Natural killer cell treated with Interleukin-12 subunit alpha and Interleukin-12 subunit beta and Interleukin-15 and Interleukin-18, amount 100 ng/mL, for 72 hours (primary cell): Measurements from ENCODE around the gene C16orf46. TPM values are rescaled to one million over a fixed set of nuclear protein-coding genes. Genes with fewer than 3 reads are reported as not detected.

Experiments
- ATAC-seq, 2 donors: fragments of 150-1000 bp; cut with Tn5 transposase in 1 of 2; sonication (Bioruptor Pico), chemical (Tn5 transposase) in 1 of 2; 2 replicates each; pipeline ENCODE4 v1.10.0; 2021
- DNase-seq: peaks from one replicate; pipeline ENCODE4 v3.0.0; 2022; ENCODE audit warnings: low spot score
- H3K27ac Mint-ChIP-seq, 2 donors: 1 replicate in 1 of 2; 2 replicates in 1 of 2; pipeline ENCODE4 v1.8.0; 2022; ENCODE audit warnings: mixed read lengths in 2 of 2, mild to moderate bottlenecking in 1 of 2, moderate library complexity in 1 of 2
- H3K27me3 Mint-ChIP-seq, 2 donors: 1 replicate in 1 of 2; 2 replicates in 1 of 2; pipeline ENCODE4 v1.8.0; 2022; ENCODE audit warnings: mixed read lengths in 2 of 2
- H3K36me3 Mint-ChIP-seq: one replicate; pipeline ENCODE4 v1.8.0; 2022; ENCODE audit warnings: mixed read lengths
- H3K4me1 Mint-ChIP-seq, 2 donors: 1 replicate in 1 of 2; 2 replicates in 1 of 2; pipeline ENCODE4 v1.8.0; 2022; ENCODE audit warnings: low read depth in 2 of 2, mixed read lengths in 2 of 2, mild to moderate bottlenecking in 1 of 2
- H3K4me3 Mint-ChIP-seq: one replicate; pipeline ENCODE4 v1.8.0; 2022; ENCODE audit warnings: mixed read lengths
- H3K9me3 Mint-ChIP-seq: 2 replicates; pipeline ENCODE4 v1.8.0; 2022; ENCODE audit warnings: mixed read lengths
- total RNA-seq, 2 donors: library from RNA; stranded (reverse); gene quantifications; one replicate each; pipeline ENCODE4 v1.2.3, GENCODE V29; 2022

C16orf46 gene
- total RNA-seq, 2 donors from 2014 or later = 0.52 TPM; not detected in 1

GRCh38 chr16:81061871-81062608 lies 15.0 kb downstream of the C16orf46 start:
- DNase-seq = no peak
- H3K27me3 Mint-ChIP-seq = no peaks in the 10 kb centered on the region
- H3K4me1 Mint-ChIP-seq = no peaks in the 10 kb centered on the region
- H3K36me3 Mint-ChIP-seq = no peaks in the 10 kb centered on the region
- H3K9me3 Mint-ChIP-seq = no peaks in the 10 kb centered on the region
- ATAC-seq = no peak
- H3K4me3 Mint-ChIP-seq = no peak overlapping the region
- H3K27ac Mint-ChIP-seq = no peak overlapping the region

- Mint-ChIP-seq H3K4me1 (no peaks in the 10 kb centered on the region), H3K36me3 (no peaks in the 10 kb centered on the region), H3K9me3 (no peaks in the 10 kb centered on the region), H3K27ac (no peak overlapping the region), H3K27me3 (no peaks in the 10 kb centered on the region), H3K4me3 (no peak overlapping the region)
- ATAC-seq = no peak
- no peak for DNase-seq
Observed at GRCh38 chr16:81061307-81061640, 15.8 kb downstream of the C16orf46 start.

- ATAC-seq = no peak
Observed at GRCh38 chr16:81060576-81061306, 16.3 kb downstream of the C16orf46 start.

GRCh38 chr16:81053761-81054160 lies 23.3 kb downstream of the C16orf46 start:
- Mint-ChIP-seq H3K9me3 (peaks cover 10% of the 10 kb centered on the region), H3K4me1 (no peaks in the 10 kb centered on the region), H3K27ac (no peak overlapping the region), H3K36me3 (peaks cover 16% of the 10 kb centered on the region), H3K27me3 (peaks cover 0 to 5% of the 10 kb centered on the region in 2 donors), H3K4me3 (no peak overlapping the region)
- DNase-seq = no peak
- ATAC-seq = no peak

More at GRCh38 chr16:81060576-81061306, 16.3 kb downstream of the C16orf46 start:
- Mint-ChIP-seq H3K27ac (no peak overlapping the region), H3K9me3 (no peaks in the 10 kb centered on the region), H3K4me1 (no peaks in the 10 kb centered on the region), H3K36me3 (no peaks in the 10 kb centered on the region), H3K27me3 (no peaks in the 10 kb centered on the region), H3K4me3 (no peak overlapping the region)
- DNase-seq = no peak

- DNase-seq (no peak), ATAC-seq (no peak)
- H3K9me3 Mint-ChIP-seq = no peaks in the 10 kb centered on the region
- no peaks in the 10 kb centered on the region for H3K27me3 Mint-ChIP-seq
- peaks cover 10 to 11% of the 10 kb centered on the region in 2 donors for H3K4me1 Mint-ChIP-seq
- H3K27ac Mint-ChIP-seq = no peak overlapping the region
- peaks cover 23% of the 10 kb centered on the region for H3K36me3 Mint-ChIP-seq
- H3K4me3 Mint-ChIP-seq = no peak overlapping the region
Observed at GRCh38 chr16:81042821-81043220, 34.2 kb downstream of the C16orf46 start.

- Mint-ChIP-seq H3K4me3 (no peak overlapping the region), H3K9me3 (no peaks in the 10 kb centered on the region), H3K27ac (no peak overlapping the region), H3K27me3 (no peaks in the 10 kb centered on the region), H3K36me3 (peaks cover 23% of the 10 kb centered on the region), H3K4me1 (peaks cover 20 to 21% of the 10 kb centered on the region in 2 donors)
- no peak for ATAC-seq
- DNase-seq = no peak
Observed at GRCh38 chr16:81041696-81042095, 35.3 kb downstream of the C16orf46 start.

- Mint-ChIP-seq H3K27me3 (no peaks in the 10 kb centered on the region), H3K4me1 (peaks cover 24% of the 10 kb centered on the region in 2 donors), H3K9me3 (no peaks in the 10 kb centered on the region), H3K36me3 (peaks cover 23% of the 10 kb centered on the region), H3K27ac (peak overlapping the region in 1 of 2 donors; percentile 8), H3K4me3 (no peak overlapping the region)
- DNase-seq (no peak), ATAC-seq (no peak)
Observed at GRCh38 chr16:81040842-81041241, 36.2 kb downstream of the C16orf46 start.

GRCh38 chr16:81040131-81040530 lies 36.9 kb downstream of the C16orf46 start:
- H3K4me1 Mint-ChIP-seq = peaks cover 24% of the 10 kb centered on the region in 2 donors
- H3K27me3 Mint-ChIP-seq = no peaks in the 10 kb centered on the region
- H3K4me3 Mint-ChIP-seq = no peak overlapping the region
- DNase-seq = no peak
- no peak for ATAC-seq
- peaks cover 23% of the 10 kb centered on the region for H3K36me3 Mint-ChIP-seq
- H3K27ac Mint-ChIP-seq = peak overlapping the region in 1 of 2 donors; percentile 8
- no peaks in the 10 kb centered on the region for H3K9me3 Mint-ChIP-seq

- Mint-ChIP-seq H3K36me3 (peaks cover 6% of the 10 kb centered on the region), H3K27ac (peak overlapping the region; percentile 64 to 72), H3K4me1 (peaks cover 24% of the 10 kb centered on the region in 2 donors), H3K27me3 (no peaks in the 10 kb centered on the region), H3K4me3 (peak overlapping the region; percentile 89), H3K9me3 (no peaks in the 10 kb centered on the region)
- ATAC-seq (no peak), DNase-seq (no peak)
Observed at GRCh38 chr16:81036751-81037350, 40.2 kb downstream of the C16orf46 start.

GRCh38 chr16:81035975-81036750 lies 40.9 kb downstream of the C16orf46 start:
- Mint-ChIP-seq H3K27me3 (no peaks in the 10 kb centered on the region), H3K36me3 (peaks cover 10% of the 10 kb centered on the region), H3K9me3 (no peaks in the 10 kb centered on the region), H3K4me3 (peak overlapping the region; percentile 89), H3K27ac (peak overlapping the region; percentile 64 to 72), H3K4me1 (peaks cover 21 to 24% of the 10 kb centered on the region in 2 donors)
- peak; percentile 83 for ATAC-seq
- no peak for DNase-seq

- H3K27ac Mint-ChIP-seq = peak within 1 kb of the TSS; percentile 64 to 72
- peak; percentile 98 to 99 for ATAC-seq
- no peaks in the 10 kb centered on the region for H3K9me3 Mint-ChIP-seq
- H3K4me1 Mint-ChIP-seq = peaks cover 17 to 20% of the 10 kb centered on the region in 2 donors
- peak; percentile 92 for DNase-seq
- no peaks in the 10 kb centered on the region for H3K27me3 Mint-ChIP-seq
- H3K36me3 Mint-ChIP-seq = peaks cover 7% of the 10 kb centered on the region
- peak within 1 kb of the TSS; percentile 89 for H3K4me3 Mint-ChIP-seq
Observed at GRCh38 chr16:81035398-81035974, 41.6 kb downstream of the C16orf46 start, which contains the start of gene ATMIN. ATMIN (plus strand) TSS chr16:81035842; CDS start chr16:81035871, 29 bp downstream.

GRCh38 chr16:81029930-81030604 lies 47.0 kb downstream of the C16orf46 start:
- H3K9me3 Mint-ChIP-seq = no peaks in the 10 kb centered on the region
- H3K4me1 Mint-ChIP-seq = no peaks in the 10 kb centered on the region
- DNase-seq = no peak
- peaks cover 15% of the 10 kb centered on the region for H3K36me3 Mint-ChIP-seq
- no peaks in the 10 kb centered on the region for H3K27me3 Mint-ChIP-seq
- ATAC-seq = no peak
- H3K27ac Mint-ChIP-seq = no peak overlapping the region
- H3K4me3 Mint-ChIP-seq = no peak overlapping the region

- no peak overlapping the region for H3K27ac Mint-ChIP-seq
- peaks cover 14% of the 10 kb centered on the region for H3K36me3 Mint-ChIP-seq
- H3K27me3 Mint-ChIP-seq = no peaks in the 10 kb centered on the region
- DNase-seq (no peak), ATAC-seq (no peak)
- no peaks in the 10 kb centered on the region for H3K4me1 Mint-ChIP-seq
- H3K4me3 Mint-ChIP-seq = no peak overlapping the region
- H3K9me3 Mint-ChIP-seq = no peaks in the 10 kb centered on the region
Observed at GRCh38 chr16:81026429-81026828, 50.6 kb downstream of the C16orf46 start.
